Upper lobe of left lung (tissue), 4 donors: ENCODE data around the gene PLEKHA1.

Experiments used
- CTCF ChIP-seq, 6 experiments: fragments of 450-650 bp in 4 of 6; fragments of 200-600 bp in 2 of 6; sonication (generic) in 2 of 6; IDR thresholded peaks; one replicate each; pipeline ENCODE4 v1.5.1; 2016 to 2019; ENCODE audit warnings: antibody characterized with exemption in 6 of 6
- EP300 ChIP-seq, 4 donors: sonication (generic); formaldehyde crosslinking; IDR thresholded peaks; one replicate each; pipeline ENCODE4 v1.5.1; 2017; ENCODE audit warnings: antibody characterized with exemption in 4 of 4, control low read depth in 2 of 4
- POLR2A ChIP-seq, 4 donors: fragments of 450-650 bp; IDR thresholded peaks; one replicate each; pipeline ENCODE4 v1.5.1; 2016 to 2017; ENCODE audit warnings: antibody characterized with exemption in 4 of 4, mild to moderate bottlenecking in 2 of 4
- POLR2AphosphoS5 ChIP-seq, 2 donors: sonication (generic); formaldehyde crosslinking; IDR thresholded peaks; one replicate each; pipeline ENCODE4 v1.5.1; 2017; ENCODE audit warnings: antibody characterized with exemption in 2 of 2

- no peak for TF ChIP-seq CTCF (IDR thresholded peaks at IDR 0.05)
- TF ChIP-seq POLR2AphosphoS5 (IDR thresholded peaks at IDR 0.05) = no peak
- no peak for TF ChIP-seq POLR2A (IDR thresholded peaks at IDR 0.05)
- no peak for TF ChIP-seq EP300 (IDR thresholded peaks at IDR 0.05)
Measured at GRCh38 chr10:122379537-122379936, 5.0 kb downstream of the PLEKHA1 start.
